K562 (cell line): ENCODE data around the gene MED29. TPM values are rescaled to one million over a fixed set of nuclear protein-coding genes. Genes with fewer than 3 reads are reported as not detected.

Experiments
- ADNP ChIP-seq: fragments of 200-800 bp; sonication (Bioruptor generic); IDR thresholded peaks from 2 replicates; pipeline ENCODE4 v1.6.1; 2016; ENCODE audit warnings: missing genetic modification characterization, missing compliant biosample characterization
- ASH1L ChIP-seq: fragments of 450-650 bp; IDR thresholded peaks from 2 replicates; pipeline ENCODE4 v1.6.1; 2018; ENCODE audit warnings: borderline replicate concordance, mild to moderate bottlenecking, low read depth; ENCODE audit not compliant: partially characterized antibody
- CBX5 ChIP-seq: IDR thresholded peaks from 2 replicates; pipeline ENCODE4 v1.6.1; 2014; ENCODE audit warnings: low read depth, borderline replicate concordance
- ETV5 ChIP-seq: sonication (generic); formaldehyde crosslinking; IDR thresholded peaks from 2 replicates; pipeline ENCODE4 v1.4.0; 2020; ENCODE audit warnings: low read depth, mild to moderate bottlenecking, missing genetic modification reagents
- FIP1L1 ChIP-seq: fragments of 200-400 bp; formaldehyde crosslinking; IDR thresholded peaks from 2 replicates; pipeline ENCODE4 v1.6.1; 2018; ENCODE audit warnings: mild to moderate bottlenecking, low read depth, low read length; ENCODE audit not compliant: poor library complexity, severe bottlenecking
- FOXK2 ChIP-seq, 2 experiments: fragments of 450-650 bp; IDR thresholded peaks in 1 of 2; conservative IDR thresholded peaks in 1 of 2; 2 replicates each; pipeline ENCODE4 v1.6.1; 2016; ENCODE audit warnings: low read depth in 2 of 2, mild to moderate bottlenecking in 1 of 2
- FOXP1 ChIP-seq: sonication (generic); formaldehyde crosslinking; IDR thresholded peaks from 2 replicates; pipeline ENCODE4 v1.8.0; 2022; ENCODE audit warnings: mild to moderate bottlenecking, missing genetic modification reagents
- GTF2F1 ChIP-seq: IDR thresholded peaks from 2 replicates; pipeline ENCODE4 v1.6.1; 2011; ENCODE audit warnings: low read depth, low read length, improper control_type of control experiment
- HEY1 ChIP-seq: fragments of 250-450 bp; sonication (Bioruptor Pico); IDR thresholded peaks from 2 replicates; pipeline ENCODE4 v1.5.0; 2020; ENCODE audit warnings: mild to moderate bottlenecking, moderate library complexity, borderline replicate concordance
- HNRNPLL ChIP-seq: fragments of 200-400 bp; formaldehyde crosslinking; IDR thresholded peaks from 2 replicates; pipeline ENCODE4 v1.6.1; 2017; ENCODE audit warnings: low read length, low read depth, mild to moderate bottlenecking; ENCODE audit not compliant: poor library complexity, severe bottlenecking
- ILF3 ChIP-seq: fragments of 450-650 bp; IDR thresholded peaks from 2 replicates; pipeline ENCODE4 v1.6.1; 2018; ENCODE audit warnings: antibody characterized with exemption, mild to moderate bottlenecking, moderate library complexity, borderline replicate concordance
- PCBP1 ChIP-seq: fragments of 200-400 bp; formaldehyde crosslinking; IDR thresholded peaks from 2 replicates; pipeline ENCODE4 v1.6.1; 2018; ENCODE audit warnings: mild to moderate bottlenecking, low read depth, low read length; ENCODE audit not compliant: poor library complexity, severe bottlenecking
- RBFOX2 ChIP-seq: fragments of 200-400 bp; formaldehyde crosslinking; IDR thresholded peaks from 2 replicates; pipeline ENCODE4 v1.6.1; 2017; ENCODE audit warnings: low read depth, mild to moderate bottlenecking, low read length, moderate library complexity
- TOE1 ChIP-seq, 2 experiments: fragments of 450-650 bp in 1 of 2; sonication (generic) in 1 of 2; formaldehyde crosslinking in 1 of 2; IDR thresholded peaks; 2 replicates each; pipeline versions ENCODE4 v1.7.1 to v1.8.0; 2016 to 2022; ENCODE audit warnings: borderline replicate concordance in 2 of 2, mild to moderate bottlenecking in 2 of 2, antibody characterized with exemption in 1 of 2, inconsistent platforms in 1 of 2, low read depth in 1 of 2, missing genetic modification reagents in 1 of 2, moderate library complexity in 1 of 2
- U2AF1 ChIP-seq: fragments of 200-400 bp; formaldehyde crosslinking; optimal IDR thresholded peaks from 2 replicates; pipeline ENCODE3; 2017; ENCODE audit warnings: mild to moderate bottlenecking, low read depth, low read length, moderate library complexity
- ZBED1 ChIP-seq: IDR thresholded peaks from 2 replicates; pipeline ENCODE4 v1.6.1; 2014
- ZC3H8 ChIP-seq: fragments of 450-650 bp; IDR thresholded peaks from 2 replicates; pipeline ENCODE4 v1.6.1; 2017
- ZNF146 ChIP-seq: IDR thresholded peaks from one replicate; pipeline ENCODE4 v1.6.1; 2018; ENCODE audit warnings: missing compliant biosample characterization; ENCODE audit not compliant: unreplicated experiment
- ZNF175 ChIP-seq: fragments of 200-800 bp; sonication (Bioruptor generic); IDR thresholded peaks from 2 replicates; pipeline ENCODE4 v1.6.1; 2016; ENCODE audit warnings: low read depth, mild to moderate bottlenecking, missing genetic modification characterization, missing compliant biosample characterization
- ZNF23 ChIP-seq: fragments of 250-450 bp; sonication (Bioruptor Pico); IDR thresholded peaks from 2 replicates; pipeline ENCODE4 v1.4.0; 2020; ENCODE audit warnings: mild to moderate bottlenecking
- ZNF253 ChIP-seq: fragments of 250-450 bp; sonication (Bioruptor Pico); conservative IDR thresholded peaks from 2 replicates; pipeline ENCODE4 v1.6.1; 2021; ENCODE audit warnings: mild to moderate bottlenecking
- ZNF41 ChIP-seq: fragments of 250-450 bp; sonication (Bioruptor Pico); conservative IDR thresholded peaks from 2 replicates; pipeline ENCODE4 v1.4.0; 2020; ENCODE audit warnings: mild to moderate bottlenecking
- ZNF449 ChIP-seq: fragments of 250-450 bp; sonication (Bioruptor Pico); IDR thresholded peaks from 2 replicates; pipeline ENCODE4 v1.8.0; 2022; ENCODE audit warnings: moderate library complexity, mild to moderate bottlenecking, inconsistent platforms
- ZNF717 ChIP-seq: fragments of 250-450 bp; sonication (Bioruptor Pico); IDR thresholded peaks from 2 replicates; pipeline ENCODE4 v1.5.0; 2021
- ZSCAN29 ChIP-seq: fragments of 450-650 bp; IDR thresholded peaks from 2 replicates; pipeline ENCODE4 v1.6.1; 2017
- polyA plus RNA-seq, 8 experiments: library from polyadenylated mRNA; depleted of rRNA in 4 of 8; stranded (reverse) in 5 of 8; unstranded in 3 of 8; fragments of >200 nt; fragmentation: Nextera tagmentation in 2 of 8; fragmentation: Illumina TruSeq in 1 of 8; extraction: Ambion mirVana in 2 of 8; extraction: Trizol in 1 of 8; gene quantifications; 2 replicates each; pipeline versions ENCODE4 v1.2.1 to v1.2.3, GENCODE V29; 2011 to 2014; ENCODE audit warnings: inconsistent platforms in 1 of 8, missing spikeins in 1 of 8
- total RNA-seq, 7 experiments: library from RNA; depleted of rRNA in 6 of 7; stranded (reverse); fragments of >200 nt in 6 of 7; fragmentation: Illumina TruSeq in 2 of 7; extraction: Trizol in 2 of 7; gene quantifications; 2 replicates each; pipeline versions ENCODE4 v1.2.1 to v1.2.3, GENCODE V29; 2011 to 2021; ENCODE audit warnings: low replicate concordance in 1 of 7
- TF ChIP-seq, protein P1 (sequence below): sonication (generic); formaldehyde crosslinking; IDR thresholded peaks from 2 replicates; pipeline ENCODE4 v1.5.0; 2020; ENCODE audit warnings: missing genetic modification reagents
- TF ChIP-seq, protein P2 (sequence below): fragments of 150-350 bp; conservative IDR thresholded peaks from 2 replicates; pipeline ENCODE4 v1.6.1; 2014; ENCODE audit warnings: low read length

The MED29 gene
- total and polyA plus RNA-seq, 9 of the 15 experiments (the other 6 are each of a cell fraction or from before 2014, with no cell fraction given): 1.8 to 22.6 (median 12.4) TPM

DNA sequence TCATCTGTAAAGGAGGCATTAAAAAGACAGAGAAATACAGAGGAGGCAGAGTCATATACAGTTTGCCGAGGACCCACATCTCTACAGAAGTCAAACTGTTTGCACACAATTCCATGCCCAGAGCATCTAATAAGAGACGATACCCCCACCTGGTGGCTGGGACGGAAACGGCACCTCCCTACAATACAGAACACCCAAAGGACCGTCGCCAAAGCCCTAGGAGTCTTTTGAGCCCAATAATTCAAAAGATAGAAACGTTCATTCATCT is 20.6 kb downstream of the MED29 start (continued):
- TF ChIP-seq RBFOX2 (no peak), CBX5 (no peak), FOXK2 (conservative IDR thresholded peaks at IDR 0.05 in 1 of 2, IDR thresholded peaks at IDR 0.05 in 1 of 2; ENCODE audit: low read depth in 2 of 2) (no peak), ZNF253 (no peak), ZNF175 (CRISPR knock-in tag) (no peak), ZBED1 (no peak), ZNF23 (CRISPR knock-in tag) (no peak), HNRNPLL (no peak), PCBP1 (no peak), HEY1 (0 out of 2 replicates have a peak, but pooled peaks have one; percentile 15), FOXP1 (CRISPR knock-in tag) (no peak; the same call in 1 of the 2 replicates), ADNP (no peak), ZNF449 (CRISPR knock-in tag) (0 out of 2 replicates have a peak, but pooled peaks have one; percentile 11), U2AF1 (no peak), ZNF41 (CRISPR knock-in tag) (no peak), ZNF146 (CRISPR knock-in tag) (no peak), ETV5 (CRISPR knock-in tag) (no peak), ZNF717 (no peak), TOE1 (IDR thresholded peaks at IDR 0.05; ENCODE audit: borderline replicate concordance) (no peak), TOE1 (CRISPR knock-in tag; IDR thresholded peaks at IDR 0.05; ENCODE audit: borderline replicate concordance, low read depth) (no peak), ASH1L (no peak), GTF2F1 (no peak), ZSCAN29 (no peak), ZC3H8 (no peak), FIP1L1 (no peak), ILF3 (0 out of 2 replicates have a peak, but pooled peaks have one; percentile 90)
- TF ChIP-seq, protein P1, sequence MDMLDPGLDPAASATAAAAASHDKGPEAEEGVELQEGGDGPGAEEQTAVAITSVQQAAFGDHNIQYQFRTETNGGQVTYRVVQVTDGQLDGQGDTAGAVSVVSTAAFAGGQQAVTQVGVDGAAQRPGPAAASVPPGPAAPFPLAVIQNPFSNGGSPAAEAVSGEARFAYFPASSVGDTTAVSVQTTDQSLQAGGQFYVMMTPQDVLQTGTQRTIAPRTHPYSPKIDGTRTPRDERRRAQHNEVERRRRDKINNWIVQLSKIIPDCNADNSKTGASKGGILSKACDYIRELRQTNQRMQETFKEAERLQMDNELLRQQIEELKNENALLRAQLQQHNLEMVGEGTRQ: no peak
- TF ChIP-seq, protein P2, sequence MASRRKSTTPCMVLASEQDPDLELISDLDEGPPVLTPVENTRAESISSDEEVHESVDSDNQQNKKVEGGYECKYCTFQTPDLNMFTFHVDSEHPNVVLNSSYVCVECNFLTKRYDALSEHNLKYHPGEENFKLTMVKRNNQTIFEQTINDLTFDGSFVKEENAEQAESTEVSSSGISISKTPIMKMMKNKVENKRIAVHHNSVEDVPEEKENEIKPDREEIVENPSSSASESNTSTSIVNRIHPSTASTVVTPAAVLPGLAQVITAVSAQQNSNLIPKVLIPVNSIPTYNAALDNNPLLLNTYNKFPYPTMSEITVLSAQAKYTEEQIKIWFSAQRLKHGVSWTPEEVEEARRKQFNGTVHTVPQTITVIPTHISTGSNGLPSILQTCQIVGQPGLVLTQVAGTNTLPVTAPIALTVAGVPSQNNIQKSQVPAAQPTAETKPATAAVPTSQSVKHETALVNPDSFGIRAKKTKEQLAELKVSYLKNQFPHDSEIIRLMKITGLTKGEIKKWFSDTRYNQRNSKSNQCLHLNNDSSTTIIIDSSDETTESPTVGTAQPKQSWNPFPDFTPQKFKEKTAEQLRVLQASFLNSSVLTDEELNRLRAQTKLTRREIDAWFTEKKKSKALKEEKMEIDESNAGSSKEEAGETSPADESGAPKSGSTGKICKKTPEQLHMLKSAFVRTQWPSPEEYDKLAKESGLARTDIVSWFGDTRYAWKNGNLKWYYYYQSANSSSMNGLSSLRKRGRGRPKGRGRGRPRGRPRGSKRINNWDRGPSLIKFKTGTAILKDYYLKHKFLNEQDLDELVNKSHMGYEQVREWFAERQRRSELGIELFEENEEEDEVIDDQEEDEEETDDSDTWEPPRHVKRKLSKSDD: no peak
